Activated T-helper 17 cell treated with anti-CD3 and anti-CD28 coated beads, Interleukin-2, amount 50 U/mL, for 72 hours (primary cell): ENCODE measurements around the gene SARNP. TPM values are rescaled to one million over a fixed set of nuclear protein-coding genes. Genes with fewer than 3 reads are reported as not detected.

Experiments
- ATAC-seq: fragments of 150-1000 bp; cut with Tn5 transposase; replicated peaks from 2 replicates; pipeline ENCODE4 v1.10.0; 2021; ENCODE audit warnings: mild to moderate bottlenecking, moderate library complexity
- H3K27ac Mint-ChIP-seq: one replicate; pipeline ENCODE4 v1.8.0; 2022; ENCODE audit warnings: mixed read lengths
- H3K27me3 Mint-ChIP-seq: one replicate; pipeline ENCODE4 v1.8.0; 2022; ENCODE audit warnings: mixed read lengths
- H3K36me3 Mint-ChIP-seq: one replicate; pipeline ENCODE4 v1.8.0; 2022; ENCODE audit warnings: low read depth, mild to moderate bottlenecking, mixed read lengths
- H3K4me1 Mint-ChIP-seq: one replicate; pipeline ENCODE4 v1.8.0; 2022; ENCODE audit warnings: mixed read lengths
- H3K4me3 Mint-ChIP-seq: one replicate; pipeline ENCODE4 v1.8.0; 2022; ENCODE audit warnings: mild to moderate bottlenecking, mixed read lengths
- H3K9me3 Mint-ChIP-seq: one replicate; pipeline ENCODE4 v1.8.0; 2022; ENCODE audit warnings: mixed read lengths
- total RNA-seq, 2 donors: library from RNA; stranded (reverse); gene quantifications; one replicate each; pipeline ENCODE4 v1.2.3, GENCODE V29; 2022

Gene SARNP
- total RNA-seq, 2 donors from 2014 or later = 63.6 to 103 TPM

DNA sequence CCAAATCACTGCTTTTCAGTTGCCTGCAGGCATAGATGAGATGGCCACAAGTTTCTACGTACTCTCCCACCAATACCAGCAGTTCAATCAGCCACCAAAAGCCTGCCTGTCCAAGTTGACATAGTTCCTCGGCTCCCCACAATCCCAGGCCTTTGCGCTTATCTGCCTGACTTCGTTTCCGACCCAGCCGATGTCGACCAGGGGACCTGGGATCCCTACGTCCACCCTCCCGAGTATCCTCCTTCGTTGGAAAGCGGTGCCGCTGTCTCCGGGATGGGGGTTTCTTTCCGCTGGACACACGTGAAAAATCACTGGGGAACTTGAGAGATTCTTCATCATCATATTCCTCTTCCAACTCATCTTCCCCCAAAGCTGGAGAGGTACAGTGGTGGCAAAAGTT, 10.3 kb upstream of the SARNP start:
- H3K36me3 Mint-ChIP-seq = peaks cover 34% of the 10 kb centered on the region
- H3K4me1 Mint-ChIP-seq = peaks cover 32% of the 10 kb centered on the region
- no peaks in the 10 kb centered on the region for H3K9me3 Mint-ChIP-seq
- peak overlapping the region; percentile 98 for H3K4me3 Mint-ChIP-seq
- ATAC-seq = no peak
- peak overlapping the region; percentile 94 for H3K27ac Mint-ChIP-seq
- H3K27me3 Mint-ChIP-seq = no peaks in the 10 kb centered on the region

DNA sequence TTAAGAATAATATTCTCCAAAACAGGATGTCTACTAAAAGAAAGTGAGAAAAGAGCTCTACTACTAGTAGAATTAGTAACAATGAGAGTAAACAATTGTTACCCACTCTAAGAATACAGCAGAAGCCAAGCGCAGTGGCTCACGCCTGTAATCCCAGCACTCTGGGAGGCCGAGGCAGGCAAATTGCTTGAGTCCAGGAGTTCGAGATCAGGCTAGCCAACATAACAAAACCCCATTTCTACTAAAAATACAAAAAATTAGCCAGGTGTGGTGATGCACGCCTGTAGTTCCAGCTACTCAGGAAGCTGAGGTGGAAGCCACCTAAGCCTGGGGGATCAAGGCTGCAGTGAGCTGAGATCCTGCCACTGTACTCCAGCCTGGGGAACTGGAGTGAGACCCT, 7.2 kb upstream of the SARNP start:
- H3K4me1 Mint-ChIP-seq = peaks cover 29% of the 10 kb centered on the region
- peak; percentile 33 for ATAC-seq
- no peaks in the 10 kb centered on the region for H3K9me3 Mint-ChIP-seq
- H3K36me3 Mint-ChIP-seq = peaks cover 34% of the 10 kb centered on the region
- H3K4me3 Mint-ChIP-seq = peak overlapping the region; percentile 98
- H3K27ac Mint-ChIP-seq = peak overlapping the region; percentile 92
- H3K27me3 Mint-ChIP-seq = no peaks in the 10 kb centered on the region

DNA sequence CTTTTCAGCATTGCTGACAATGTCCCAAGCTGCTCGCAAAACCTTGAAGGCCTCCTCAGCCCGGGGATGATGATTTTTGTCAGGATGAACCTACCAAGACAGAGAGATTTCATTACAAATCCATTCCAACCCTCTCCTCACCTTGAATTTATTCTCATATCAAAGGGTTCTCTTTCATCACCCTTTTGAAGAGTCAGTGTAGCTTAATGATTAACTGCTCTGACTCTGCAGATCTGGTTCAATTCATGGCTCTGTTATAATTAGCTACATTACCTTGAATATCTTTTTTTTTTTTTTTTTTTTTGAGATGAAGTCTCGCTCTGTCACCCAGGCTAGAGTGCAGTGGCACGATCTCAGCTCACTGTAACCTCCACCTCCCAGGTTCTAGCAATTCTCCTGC, 5.9 kb upstream of the SARNP start:
- H3K27ac Mint-ChIP-seq = peak overlapping the region; percentile 92
- peak overlapping the region; percentile 98 for H3K4me3 Mint-ChIP-seq
- peaks cover 33% of the 10 kb centered on the region for H3K36me3 Mint-ChIP-seq
- H3K4me1 Mint-ChIP-seq = peaks cover 35% of the 10 kb centered on the region
- no peaks in the 10 kb centered on the region for H3K9me3 Mint-ChIP-seq
- no peak for ATAC-seq
- H3K27me3 Mint-ChIP-seq = no peaks in the 10 kb centered on the region

DNA sequence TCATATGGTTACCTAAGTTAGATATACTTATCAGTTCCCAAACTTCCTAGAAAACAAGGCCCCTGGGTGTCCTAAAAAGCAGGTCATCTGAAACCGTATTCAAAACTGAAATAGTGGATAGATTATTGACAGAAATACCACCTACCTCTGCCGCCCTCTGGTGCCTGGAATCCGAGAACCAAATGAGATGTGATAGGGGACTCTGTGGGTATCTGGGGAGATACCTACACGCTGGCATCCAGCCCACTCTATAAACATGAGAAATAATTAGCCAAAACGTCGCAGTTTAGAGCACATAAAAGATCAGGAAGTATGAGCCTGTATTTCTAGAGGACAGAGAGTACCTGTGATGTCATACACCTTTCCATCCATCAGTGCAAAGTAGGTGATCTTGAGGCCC, 4.7 kb upstream of the SARNP start:
- Mint-ChIP-seq H3K27me3 (no peaks in the 10 kb centered on the region), H3K4me1 (peaks cover 24% of the 10 kb centered on the region), H3K4me3 (no peak overlapping the region), H3K9me3 (no peaks in the 10 kb centered on the region), H3K27ac (peak overlapping the region; percentile 56), H3K36me3 (peaks cover 21% of the 10 kb centered on the region)
- no peak for ATAC-seq

DNA sequence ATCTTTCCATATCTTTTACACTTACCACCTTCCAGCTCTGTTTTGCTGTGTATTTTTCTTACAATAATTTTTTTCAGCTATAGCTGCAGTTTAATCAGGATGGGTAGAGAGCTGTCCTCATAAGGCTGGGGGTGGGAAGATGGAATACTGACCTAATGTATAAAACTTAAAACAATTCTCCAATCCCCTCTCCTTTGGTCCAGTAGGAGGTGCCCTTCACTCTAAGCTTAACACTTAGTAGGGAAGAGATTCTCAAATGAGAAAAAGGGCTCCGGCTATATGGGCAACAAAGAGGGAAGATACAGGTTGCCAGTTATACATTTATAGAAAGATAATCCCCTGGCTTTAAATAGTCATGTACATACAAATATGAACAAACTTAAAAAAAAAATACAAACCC, 3.2 kb upstream of the SARNP start:
- H3K27ac Mint-ChIP-seq = no peak overlapping the region
- no peak overlapping the region for H3K4me3 Mint-ChIP-seq
- ATAC-seq = no peak
- H3K36me3 Mint-ChIP-seq = peaks cover 14% of the 10 kb centered on the region
- no peaks in the 10 kb centered on the region for H3K27me3 Mint-ChIP-seq
- H3K4me1 Mint-ChIP-seq = peaks cover 19% of the 10 kb centered on the region
- no peaks in the 10 kb centered on the region for H3K9me3 Mint-ChIP-seq

DNA sequence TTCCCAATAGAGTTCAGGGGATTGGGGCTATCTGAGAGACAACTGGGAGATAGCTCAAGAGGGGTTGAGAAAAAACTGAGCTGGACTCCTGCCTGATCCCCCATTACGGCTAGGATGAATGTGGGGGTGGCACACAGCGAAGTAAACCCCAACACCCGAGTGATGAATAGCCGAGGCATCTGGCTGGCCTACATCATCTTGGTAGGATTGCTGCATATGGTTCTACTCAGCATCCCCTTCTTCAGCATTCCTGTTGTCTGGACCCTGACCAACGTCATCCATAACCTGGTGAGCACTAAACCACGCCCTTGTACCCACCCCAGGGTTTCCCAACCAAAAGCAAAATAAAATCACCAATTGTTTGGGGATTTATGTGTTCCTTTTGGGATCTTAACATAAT, 1.4 kb upstream of the SARNP start:
- no peak for ATAC-seq
- Mint-ChIP-seq H3K4me3 (no peak overlapping the region), H3K27ac (no peak overlapping the region), H3K36me3 (peaks cover 26% of the 10 kb centered on the region), H3K27me3 (no peaks in the 10 kb centered on the region), H3K4me1 (peaks cover 18% of the 10 kb centered on the region), H3K9me3 (no peaks in the 10 kb centered on the region)

DNA sequence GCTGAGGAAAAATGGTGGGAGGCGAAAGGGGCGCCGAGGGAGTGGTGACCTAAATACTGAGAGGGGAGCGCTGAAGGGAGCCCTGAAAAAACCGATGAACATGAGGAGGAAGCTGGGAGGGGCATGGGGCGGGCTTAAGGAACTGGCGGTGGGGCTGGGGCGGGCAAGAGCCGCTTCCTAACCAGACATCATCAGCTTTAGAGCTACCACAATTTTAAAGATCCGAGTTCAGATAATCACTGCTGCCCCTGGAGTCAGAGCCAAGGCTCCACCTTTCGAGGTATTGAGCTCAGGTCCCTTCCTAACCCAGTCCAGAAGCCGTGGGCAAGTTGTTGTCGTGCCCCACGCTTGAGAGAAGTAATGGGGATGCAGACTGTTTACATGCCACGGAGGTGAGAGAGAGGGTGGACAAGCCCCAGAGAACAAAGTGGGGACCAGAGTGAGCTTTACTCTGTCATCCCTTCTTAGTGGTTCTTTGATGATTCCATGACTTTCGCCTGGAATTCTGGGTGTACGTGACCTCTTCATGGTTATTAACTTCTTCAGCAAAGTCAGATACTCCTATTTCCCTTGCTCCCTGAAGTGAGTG, 710 bp upstream of the SARNP start:
- H3K27me3 Mint-ChIP-seq = no peaks in the 10 kb centered on the region
- H3K4me1 Mint-ChIP-seq = peaks cover 19% of the 10 kb centered on the region
- no peaks in the 10 kb centered on the region for H3K9me3 Mint-ChIP-seq
- peaks cover 32% of the 10 kb centered on the region for H3K36me3 Mint-ChIP-seq
- no peak overlapping the region for H3K4me3 Mint-ChIP-seq
- H3K27ac Mint-ChIP-seq = no peak overlapping the region
- peak; percentile 51 for ATAC-seq

DNA sequence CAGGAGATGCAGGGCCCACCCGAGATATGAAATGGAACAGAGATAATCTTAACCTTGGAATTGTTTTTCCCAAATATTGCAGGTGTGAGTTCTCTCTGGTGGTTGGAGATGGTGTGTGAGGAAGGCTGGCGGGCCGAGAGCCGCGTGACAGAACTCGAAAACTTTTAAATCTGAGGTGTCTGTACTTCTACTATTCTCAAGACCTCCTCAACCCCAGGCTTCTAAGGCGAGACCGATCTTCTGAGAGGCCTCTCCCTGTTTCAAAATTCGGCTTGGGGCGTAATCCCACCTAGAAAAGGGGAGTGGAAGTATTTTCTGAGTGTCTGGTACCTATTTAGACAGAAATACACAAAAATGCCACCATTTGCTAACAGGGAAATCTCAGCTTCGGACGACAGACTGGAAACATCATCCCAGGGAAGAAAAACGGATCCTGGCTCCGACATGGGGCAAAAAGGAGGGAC, 611 bp downstream of the SARNP start:
- Mint-ChIP-seq H3K4me1 (peaks cover 26% of the 10 kb centered on the region), H3K27ac (no peak overlapping the region), H3K4me3 (no peak overlapping the region), H3K27me3 (no peaks in the 10 kb centered on the region), H3K9me3 (no peaks in the 10 kb centered on the region), H3K36me3 (peaks cover 46% of the 10 kb centered on the region)
- no peak for ATAC-seq

DNA sequence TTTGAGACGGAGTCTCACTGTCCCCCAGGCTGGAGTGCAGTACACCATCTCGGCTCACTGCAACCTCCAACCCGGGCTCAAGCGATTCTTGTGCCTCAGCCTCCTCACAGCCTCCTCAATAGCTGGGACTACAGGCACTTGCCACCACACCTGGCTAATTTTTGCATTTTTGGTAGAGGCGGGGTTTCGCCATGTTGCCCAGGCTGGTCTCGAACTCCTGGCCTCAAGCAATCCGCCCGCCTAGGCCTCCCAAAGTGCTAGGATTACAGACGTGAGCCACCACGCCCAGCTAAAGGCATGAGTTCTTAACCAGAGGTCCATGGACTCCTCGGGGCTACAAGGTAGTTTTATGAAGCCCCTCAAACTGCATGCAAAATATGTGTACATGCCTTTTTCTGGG, 2.1 kb downstream of the SARNP start:
- peaks cover 32% of the 10 kb centered on the region for H3K4me1 Mint-ChIP-seq
- no peak overlapping the region for H3K27ac Mint-ChIP-seq
- H3K27me3 Mint-ChIP-seq = no peaks in the 10 kb centered on the region
- H3K36me3 Mint-ChIP-seq = peaks cover 57% of the 10 kb centered on the region
- ATAC-seq = no peak
- no peaks in the 10 kb centered on the region for H3K9me3 Mint-ChIP-seq
- H3K4me3 Mint-ChIP-seq = no peak overlapping the region

DNA sequence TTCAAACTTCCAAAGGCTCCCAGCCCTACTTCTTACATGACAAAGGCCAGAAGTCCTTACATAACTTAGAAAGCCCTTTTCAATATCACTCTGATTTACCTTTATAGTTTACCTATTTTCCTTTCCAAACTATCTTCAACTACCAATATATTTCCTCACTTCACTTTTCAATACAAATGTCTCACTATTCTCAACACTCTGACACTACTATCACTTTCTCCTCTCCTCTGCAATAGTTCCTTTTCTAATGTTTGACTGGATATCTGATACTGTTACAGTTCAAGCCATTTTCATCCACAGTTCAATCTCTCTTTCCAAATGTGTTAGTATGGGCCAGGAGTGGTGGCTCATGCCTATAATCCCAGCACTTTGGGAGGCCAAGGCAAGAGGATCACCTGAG, 3.3 kb downstream of the SARNP start:
- peaks cover 28% of the 10 kb centered on the region for H3K4me1 Mint-ChIP-seq
- peaks cover 69% of the 10 kb centered on the region for H3K36me3 Mint-ChIP-seq

DNA sequence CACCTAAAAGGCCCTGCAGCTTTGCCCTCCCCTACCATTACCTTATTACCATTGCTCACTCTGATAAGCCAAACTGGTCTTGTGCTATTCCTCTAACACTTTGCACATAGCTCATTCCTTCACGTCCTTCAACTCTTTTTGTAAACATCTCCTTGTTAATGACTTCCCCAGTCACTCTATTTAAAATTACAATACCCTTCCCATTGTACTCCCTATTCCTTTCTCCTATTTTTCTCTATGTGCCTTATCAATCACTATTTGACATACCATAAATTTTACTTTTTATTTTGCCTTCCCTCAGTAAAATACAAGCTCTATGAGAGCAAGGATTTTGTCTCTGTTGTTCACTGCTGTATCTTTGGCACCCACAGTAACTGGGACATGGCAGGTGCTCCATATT, 5.4 kb downstream of the SARNP start:
- H3K36me3 Mint-ChIP-seq = peaks cover 91% of the 10 kb centered on the region
- H3K27ac Mint-ChIP-seq = peak overlapping the region; percentile 33
- no peak overlapping the region for H3K4me3 Mint-ChIP-seq
- H3K27me3 Mint-ChIP-seq = no peaks in the 10 kb centered on the region
- H3K4me1 Mint-ChIP-seq = peaks cover 26% of the 10 kb centered on the region
- no peak for ATAC-seq
- no peaks in the 10 kb centered on the region for H3K9me3 Mint-ChIP-seq

More for the DNA sequence above, 3.3 kb downstream of the SARNP start:
- Mint-ChIP-seq H3K27ac (no peak overlapping the region), H3K9me3 (no peaks in the 10 kb centered on the region), H3K4me3 (peak overlapping the region; percentile 1), H3K27me3 (no peaks in the 10 kb centered on the region)
- ATAC-seq = no peak

DNA sequence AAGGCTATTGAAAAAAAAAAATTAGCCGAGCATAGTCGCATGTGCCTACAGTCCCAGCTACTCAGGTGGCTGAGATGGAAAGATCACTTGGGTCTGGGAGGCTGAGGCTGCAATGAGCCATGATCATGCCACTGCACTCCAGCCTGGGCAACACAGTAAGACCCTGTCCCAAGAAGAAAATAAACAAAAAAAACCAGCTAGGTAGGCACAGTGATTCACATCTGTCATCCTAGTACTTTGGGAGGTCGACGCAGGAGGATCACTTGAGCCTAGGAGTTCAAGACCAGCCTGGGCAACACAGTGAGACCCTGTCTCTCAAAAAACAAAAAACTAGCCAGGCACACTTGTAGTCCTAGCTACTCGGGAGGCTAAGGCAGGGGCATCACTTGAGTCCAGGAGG, 8.2 kb downstream of the SARNP start:
- Mint-ChIP-seq H3K36me3 (peaks cover 84% of the 10 kb centered on the region), H3K4me1 (peaks cover 28% of the 10 kb centered on the region), H3K9me3 (no peaks in the 10 kb centered on the region)

DNA sequence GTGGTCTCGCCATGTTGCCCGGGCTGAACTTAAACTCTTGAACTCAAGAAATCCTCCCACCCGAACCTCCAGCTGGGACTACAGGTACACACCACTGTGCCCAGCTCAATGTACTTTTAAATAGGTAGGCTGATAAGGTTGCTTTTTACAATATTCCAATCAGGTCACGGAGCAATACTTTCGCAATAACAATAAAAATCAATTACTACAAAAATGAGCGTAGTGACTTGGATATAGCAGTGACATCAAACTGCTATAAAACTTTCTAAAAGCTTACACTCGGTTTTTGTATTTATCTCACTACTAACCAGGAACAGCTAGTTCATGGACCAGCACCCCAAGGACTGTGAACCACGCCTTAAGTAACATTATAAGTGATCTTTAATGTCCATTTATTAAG, 10.5 kb downstream of the SARNP start:
- Mint-ChIP-seq H3K4me1 (peaks cover 14% of the 10 kb centered on the region), H3K36me3 (peaks cover 84% of the 10 kb centered on the region), H3K27me3 (no peaks in the 10 kb centered on the region), H3K27ac (no peak overlapping the region), H3K9me3 (no peaks in the 10 kb centered on the region), H3K4me3 (no peak overlapping the region)
- no peak for ATAC-seq

More for the DNA sequence above, 8.2 kb downstream of the SARNP start:
- Mint-ChIP-seq H3K27me3 (no peaks in the 10 kb centered on the region), H3K4me3 (no peak overlapping the region), H3K27ac (peak overlapping the region; percentile 7)
- no peak for ATAC-seq

DNA sequence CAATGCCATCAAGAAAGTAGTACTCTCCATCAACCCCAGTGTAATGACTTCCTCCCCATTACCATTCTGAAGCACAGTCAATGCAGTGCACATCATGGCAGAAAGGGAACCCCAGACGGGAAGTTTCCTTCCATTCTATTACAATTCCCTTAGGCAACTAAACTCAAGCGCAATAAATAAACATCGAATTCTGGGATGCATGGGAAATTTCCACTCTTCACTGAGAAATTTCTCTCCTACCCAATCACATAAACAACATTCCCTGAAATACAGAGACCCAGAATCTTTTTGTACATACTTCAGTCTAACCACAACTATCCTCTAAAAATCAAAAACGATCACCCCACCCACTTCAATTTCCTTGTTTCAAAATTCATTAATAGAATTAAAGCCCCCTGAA, 20.0 kb downstream of the SARNP start:
- ATAC-seq = no peak
- Mint-ChIP-seq H3K4me3 (no peak overlapping the region), H3K27me3 (no peaks in the 10 kb centered on the region), H3K4me1 (peaks cover 5% of the 10 kb centered on the region), H3K9me3 (no peaks in the 10 kb centered on the region), H3K27ac (peak overlapping the region; percentile 49), H3K36me3 (peaks cover 100% of the 10 kb centered on the region)

DNA sequence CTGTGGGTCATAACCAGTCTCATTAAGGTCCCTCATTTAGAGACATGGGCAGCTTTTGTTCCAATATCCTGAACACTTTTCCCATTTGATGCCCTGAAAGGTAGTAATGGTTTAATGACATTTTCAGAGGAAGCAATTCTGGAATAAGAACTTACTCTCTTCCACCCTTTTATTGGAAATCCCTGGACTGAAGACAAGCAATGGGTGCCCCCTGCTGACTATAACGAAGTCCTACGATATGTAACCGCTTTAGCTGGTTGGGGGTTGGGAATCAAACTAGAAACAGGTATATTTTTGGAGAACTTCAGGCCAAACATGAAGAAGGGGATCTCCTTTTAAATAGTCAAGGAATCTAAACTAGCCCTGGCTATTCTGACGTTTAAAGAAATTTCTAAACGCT, 20.5 kb downstream of the SARNP start:
- Mint-ChIP-seq H3K27ac (peak overlapping the region; percentile 31), H3K4me3 (no peak overlapping the region), H3K27me3 (no peaks in the 10 kb centered on the region), H3K36me3 (peaks cover 100% of the 10 kb centered on the region), H3K9me3 (no peaks in the 10 kb centered on the region), H3K4me1 (peaks cover 5% of the 10 kb centered on the region)
- ATAC-seq = no peak

DNA sequence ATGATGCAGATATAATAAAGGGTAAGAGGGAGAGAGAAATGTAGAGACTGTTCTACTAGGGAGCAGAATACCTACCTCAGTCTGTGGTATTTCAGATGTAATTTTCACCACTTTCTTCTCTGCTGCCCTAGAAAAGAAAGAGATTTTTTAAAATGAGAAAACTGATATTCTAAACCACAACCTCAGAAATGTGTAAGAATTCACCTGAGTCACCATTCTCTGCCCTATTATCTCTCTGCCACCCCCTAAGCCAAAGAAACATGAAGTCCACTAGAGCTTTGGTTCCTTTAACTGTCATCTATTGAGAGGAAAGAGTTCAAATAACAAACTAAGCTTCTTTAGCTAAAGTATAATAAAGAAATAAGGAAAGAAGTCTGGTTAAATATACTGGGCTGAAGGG, 21.6 kb downstream of the SARNP start:
- ATAC-seq = peak; percentile 77
- H3K27me3 Mint-ChIP-seq = no peaks in the 10 kb centered on the region
- H3K36me3 Mint-ChIP-seq = peaks cover 100% of the 10 kb centered on the region
- no peaks in the 10 kb centered on the region for H3K9me3 Mint-ChIP-seq
- no peak overlapping the region for H3K4me3 Mint-ChIP-seq
- peaks cover 5% of the 10 kb centered on the region for H3K4me1 Mint-ChIP-seq
- peak overlapping the region; percentile 49 for H3K27ac Mint-ChIP-seq
